Measurements from ENCODE around the gene KLHL33.

The KLHL33 gene, protein sequence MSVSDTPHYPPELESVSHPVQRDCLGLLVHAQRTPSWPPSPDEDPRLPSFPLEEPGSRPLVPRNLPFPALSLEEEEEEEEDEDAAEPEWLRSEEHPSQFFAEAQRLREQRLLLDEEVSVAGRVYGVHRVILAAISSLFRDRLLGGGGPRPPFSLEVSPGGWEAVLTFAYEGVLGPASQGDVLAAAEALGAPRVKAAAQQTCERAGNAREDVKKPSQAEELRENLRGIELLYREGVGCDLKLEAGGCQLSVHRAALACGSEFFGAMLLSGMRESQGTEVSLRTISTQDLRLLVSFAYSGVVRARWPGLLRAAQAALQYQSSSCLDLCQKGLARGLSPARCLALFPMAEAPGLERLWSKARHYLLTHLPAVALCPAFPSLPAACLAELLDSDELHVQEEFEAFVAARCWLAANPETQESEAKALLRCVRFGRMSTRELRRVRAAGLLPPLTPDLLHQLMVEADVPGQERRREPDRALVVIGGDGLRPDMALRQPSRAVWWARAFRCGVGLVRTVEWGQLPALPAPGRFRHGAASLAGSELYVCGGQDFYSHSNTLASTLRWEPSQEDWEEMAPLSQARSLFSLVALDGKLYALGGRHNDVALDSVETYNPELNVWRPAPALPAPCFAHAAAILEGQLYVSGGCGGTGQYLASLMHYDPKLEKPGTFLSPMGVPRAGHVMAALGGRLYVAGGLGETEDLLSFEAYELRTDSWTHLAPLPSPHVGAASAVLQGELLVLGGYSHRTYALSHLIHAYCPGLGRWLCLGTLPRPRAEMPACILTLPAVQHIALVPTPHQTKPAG

GRCh38 chr14:20435582-20436362 lies at the start of gene KLHL33:
Gene KLHL33 (minus strand): TSS chr14:20436166. CDS start chr14:20435811, 355 bp downstream.
- DNase-seq: no peak

DNA sequence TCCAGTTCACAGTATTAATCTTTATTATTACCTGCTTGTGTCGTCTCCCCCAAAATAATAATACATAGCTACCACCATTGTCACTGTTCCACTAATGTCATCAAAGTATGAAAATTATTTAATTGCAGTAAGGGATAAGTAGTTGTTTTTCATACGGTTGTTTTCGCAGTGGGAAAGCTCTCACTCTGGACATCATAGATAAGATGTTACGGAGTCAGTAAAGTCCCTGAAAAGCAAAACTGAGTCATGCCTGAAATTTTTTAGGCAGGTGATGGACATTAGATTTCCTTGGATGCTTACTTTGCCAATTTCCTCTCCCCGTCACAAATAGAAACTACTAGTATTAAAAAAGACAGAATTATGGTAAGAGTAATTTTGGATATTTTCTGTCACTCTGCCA lies 46.4 kb upstream of the KLHL33 start:
- no peak for DNase-seq

DNA sequence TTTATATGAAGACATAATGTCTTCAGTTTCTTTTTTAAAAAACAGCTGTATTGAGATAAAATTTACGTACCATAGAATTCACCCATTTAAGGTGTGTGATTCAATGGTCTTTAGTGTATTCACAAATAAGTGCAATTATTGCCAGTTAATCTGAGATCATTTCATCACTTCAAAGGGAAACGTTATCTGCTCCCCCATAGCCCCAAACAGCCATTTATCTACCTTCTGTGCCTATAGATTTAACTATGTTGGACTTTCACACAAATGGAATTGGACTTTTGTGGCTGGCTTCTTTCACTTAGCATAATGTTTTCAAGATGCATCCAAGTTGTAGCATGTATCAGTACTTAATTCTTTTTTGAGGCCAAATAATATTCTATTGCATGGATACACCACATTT lies 42.9 kb upstream of the KLHL33 start:
- DNase-seq: no peak

DNA sequence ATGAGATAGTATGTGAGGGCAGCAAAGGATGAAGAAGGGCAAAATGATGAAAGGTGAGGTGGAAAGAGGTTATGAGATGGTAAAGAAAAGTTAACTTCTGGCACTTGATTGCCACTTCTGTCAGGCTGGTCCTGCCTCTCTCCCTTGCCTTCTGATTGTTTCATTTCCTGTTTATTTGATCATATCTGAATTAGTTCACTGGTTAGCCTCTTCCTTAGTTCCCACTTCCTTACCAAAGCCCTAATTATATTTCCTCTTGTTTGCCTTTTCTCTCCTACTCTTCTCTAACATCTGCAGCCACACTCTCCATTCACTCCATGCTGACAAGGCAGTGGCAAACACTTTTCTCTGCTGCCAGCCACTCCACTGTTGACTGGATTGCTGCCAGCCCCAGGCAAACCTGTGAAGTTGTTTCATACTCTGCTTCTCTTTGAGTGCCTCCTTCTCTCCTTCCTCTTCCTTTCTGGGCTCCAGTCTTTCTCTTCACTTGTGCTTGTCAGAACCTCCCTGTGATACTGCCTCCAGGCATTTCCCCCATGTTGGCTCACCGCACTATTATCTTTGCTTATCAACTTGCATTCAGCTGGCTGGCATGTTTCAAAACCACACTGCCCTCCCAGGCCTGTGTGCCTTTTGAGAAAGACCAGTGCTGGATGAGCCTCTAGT lies 41.4 kb upstream of the KLHL33 start:
- DNase-seq: no peak

DNA sequence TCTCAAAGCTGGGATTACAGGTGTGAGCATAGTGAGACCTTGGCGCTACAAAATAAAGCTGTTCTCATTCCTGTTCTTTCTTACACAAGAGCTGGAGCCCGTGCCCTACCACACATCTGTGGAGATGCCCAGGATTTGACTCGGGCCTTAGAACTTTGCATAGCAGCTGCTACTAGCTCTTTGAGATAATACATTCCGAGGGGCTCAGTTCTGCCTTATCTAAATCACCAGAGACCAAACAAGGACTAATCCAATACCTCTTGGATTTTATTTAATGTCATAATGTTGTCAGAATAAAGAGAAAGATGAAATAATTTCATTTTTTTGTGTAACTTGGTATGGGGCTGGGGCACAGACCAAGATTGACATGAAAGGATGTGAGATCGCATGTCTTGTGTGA lies 40.8 kb upstream of the KLHL33 start:
- DNase-seq: no peak

DNA sequence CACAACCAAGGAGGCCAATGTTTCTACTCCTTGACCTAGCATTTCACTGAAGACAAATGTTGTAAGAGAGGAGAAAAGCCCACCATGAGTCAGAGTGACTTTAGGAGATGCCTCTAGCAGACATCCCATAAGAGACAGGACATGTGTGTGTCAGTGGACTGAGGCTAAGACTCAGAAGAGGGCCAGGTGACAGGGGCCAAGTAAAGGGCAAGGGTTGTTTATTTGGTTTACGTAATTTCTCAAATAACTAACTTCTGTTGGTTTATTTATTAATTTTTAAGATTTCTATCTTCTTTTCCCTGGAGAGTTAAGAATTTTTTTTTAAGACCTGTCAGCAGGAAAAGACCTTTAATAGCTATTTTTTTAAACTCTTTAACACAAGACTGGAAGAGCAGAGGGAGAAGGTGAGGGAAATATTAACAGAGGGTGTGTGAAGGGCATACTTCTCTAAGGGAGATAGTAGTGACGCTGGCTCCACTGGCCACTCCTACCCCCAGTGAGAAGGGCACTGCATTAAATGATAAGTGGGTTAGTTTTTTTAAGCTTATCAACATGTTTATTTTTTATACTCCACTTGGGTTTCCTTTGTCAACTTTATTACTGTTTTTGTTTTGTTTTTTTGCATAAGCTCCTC lies 36.7 kb upstream of the KLHL33 start:
- no peak for DNase-seq

GRCh38 chr14:20470603-20470901 lies 34.6 kb upstream of the KLHL33 start:
- no peak for DNase-seq

- no peak for DNase-seq
Measured at GRCh38 chr14:20469890-20470602, 34.1 kb upstream of the KLHL33 start.

DNA sequence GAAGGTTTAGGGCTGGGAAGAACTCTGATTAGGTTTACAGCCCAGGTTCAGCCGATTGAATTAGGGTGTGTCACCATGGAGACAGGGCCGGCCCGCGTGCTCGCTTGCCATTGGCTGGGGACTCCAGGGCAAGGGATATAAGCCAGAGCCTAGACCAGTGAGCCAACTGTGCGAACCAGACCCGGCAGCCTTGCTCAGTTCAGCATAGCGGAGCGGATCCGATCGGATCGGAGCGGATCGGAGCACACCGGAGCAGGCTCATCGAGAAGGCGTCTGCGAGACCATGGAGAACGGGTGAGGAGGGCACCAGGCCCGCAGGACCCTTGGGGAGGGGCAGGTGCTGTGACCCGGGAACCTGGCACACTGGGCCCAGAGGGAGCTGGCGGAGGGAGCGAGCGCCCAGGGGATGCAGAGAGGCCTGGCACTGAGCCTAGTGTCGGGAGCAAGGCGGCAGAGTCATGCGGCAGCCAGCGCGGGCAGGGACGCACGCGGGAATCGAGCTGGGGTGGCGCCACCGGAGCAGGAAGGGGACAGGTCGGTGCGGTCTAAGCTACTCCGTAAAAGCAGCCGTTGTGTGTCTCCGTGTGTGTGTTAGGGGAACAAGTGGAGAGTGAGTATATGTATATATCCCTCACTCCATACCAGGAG lies 33.4 kb upstream of the KLHL33 start, which contains the start of gene PNP:
Gene PNP, plus strand, starts transcription at position 165 of the 648 bp plus-strand sequence. Its CDS starts 119 bp downstream, at position 284.
- DNase-seq: peak; percentile 86

GRCh38 chr14:20468764-20469241 lies 32.8 kb upstream of the KLHL33 start:
- no peak for DNase-seq

- DNase-seq: peak; percentile 99
Measured at GRCh38 chr14:20461225-20462141, 25.5 kb upstream of the KLHL33 start, which contains the start of gene PIP4P1. Gene PIP4P1 (minus strand): TSS chr14:20461434. CDS start chr14:20461325, 109 bp downstream.

GRCh38 chr14:20460458-20461224 lies 24.7 kb upstream of the KLHL33 start:
- DNase-seq: no peak

DNA sequence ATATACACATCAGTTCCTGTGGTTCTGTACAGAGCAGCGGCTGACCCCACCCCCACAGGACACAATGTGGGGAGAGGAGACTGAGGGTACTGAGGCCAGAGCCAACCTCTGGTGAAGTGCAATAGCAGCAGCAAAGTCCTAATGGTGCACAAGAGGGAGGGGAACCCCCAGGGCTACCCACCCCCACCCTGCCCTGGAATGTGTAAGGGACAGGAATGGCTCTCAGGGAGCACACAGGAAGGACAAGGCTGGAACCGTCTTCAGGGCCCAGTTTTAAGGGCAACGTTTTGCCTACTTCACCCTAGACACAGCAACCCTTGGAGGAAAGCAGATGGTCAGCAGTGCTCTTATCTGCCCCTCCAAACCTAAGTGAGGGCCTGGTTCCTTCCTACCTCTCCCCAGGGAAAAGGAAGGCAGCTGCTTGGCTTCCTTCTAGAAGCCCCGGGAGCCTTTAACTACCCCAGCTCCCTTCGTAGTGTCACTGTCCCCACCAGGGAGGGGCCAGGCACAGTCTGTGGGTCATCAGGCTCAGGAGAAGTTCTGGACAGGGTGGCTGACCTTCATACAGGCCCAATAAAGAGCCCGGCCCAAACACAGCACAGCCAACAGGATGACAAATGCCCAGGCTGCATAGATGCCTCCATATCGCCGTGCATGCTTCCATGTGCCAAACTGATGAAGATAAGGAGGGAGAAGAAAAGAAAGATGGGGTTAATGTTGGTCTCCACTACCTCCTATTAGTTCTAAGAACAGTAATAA lies 22.2 kb upstream of the KLHL33 start:
- DNase-seq: no peak

DNA sequence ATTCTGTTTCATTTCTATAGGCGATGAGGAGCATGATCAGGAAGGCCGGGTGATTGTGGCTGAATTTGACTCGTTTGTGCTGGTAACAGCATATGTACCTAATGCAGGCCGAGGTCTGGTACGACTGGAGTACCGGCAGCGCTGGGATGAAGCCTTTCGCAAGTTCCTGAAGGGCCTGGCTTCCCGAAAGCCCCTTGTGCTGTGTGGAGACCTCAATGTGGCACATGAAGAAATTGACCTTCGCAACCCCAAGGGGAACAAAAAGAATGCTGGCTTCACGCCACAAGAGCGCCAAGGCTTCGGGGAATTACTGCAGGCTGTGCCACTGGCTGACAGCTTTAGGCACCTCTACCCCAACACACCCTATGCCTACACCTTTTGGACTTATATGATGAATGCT lies 21.0 kb upstream of the KLHL33 start:
- DNase-seq: no peak

DNA sequence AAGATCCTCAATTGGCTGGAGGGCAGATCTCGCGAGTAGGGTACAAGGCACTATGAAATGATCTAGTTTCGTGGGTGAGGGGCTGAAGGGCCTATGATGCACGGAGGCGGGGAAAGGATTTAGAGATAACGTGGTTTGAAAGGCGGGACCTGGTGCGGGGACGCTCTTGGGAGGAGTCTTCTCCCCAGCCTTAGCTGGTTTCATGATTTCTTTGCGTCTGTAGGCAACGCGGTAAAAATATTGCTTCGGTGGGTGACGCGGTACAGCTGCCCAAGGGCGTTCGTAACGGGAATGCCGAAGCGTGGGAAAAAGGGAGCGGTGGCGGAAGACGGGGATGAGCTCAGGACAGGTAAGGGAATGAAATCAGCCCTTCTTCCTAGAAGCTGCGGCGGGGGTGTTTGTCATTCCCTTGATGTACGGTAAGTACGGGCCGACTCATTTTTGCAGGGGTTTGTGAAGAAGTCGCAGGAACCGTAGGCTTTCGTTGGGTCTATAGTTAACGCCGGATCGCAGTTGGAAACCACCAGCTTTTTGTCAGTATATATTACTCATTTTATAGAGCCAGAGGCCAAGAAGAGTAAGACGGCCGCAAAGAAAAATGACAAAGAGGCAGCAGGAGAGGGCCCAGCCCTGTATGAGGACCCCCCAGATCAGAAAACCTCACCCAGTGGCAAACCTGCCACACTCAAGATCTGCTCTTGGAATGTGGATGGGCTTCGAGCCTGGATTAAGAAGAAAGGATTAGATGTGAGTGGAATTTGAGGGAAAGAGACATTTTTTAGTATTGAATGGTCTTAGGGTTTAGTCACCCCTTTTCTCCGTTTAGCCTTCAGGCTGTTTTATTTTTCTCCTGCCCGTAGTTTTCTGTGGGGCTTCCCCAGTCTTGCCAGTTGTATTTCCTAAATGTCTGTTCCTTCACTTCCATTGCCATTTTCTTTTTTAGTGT lies 19.7 kb upstream of the KLHL33 start:
- no peak for DNase-seq

DNA sequence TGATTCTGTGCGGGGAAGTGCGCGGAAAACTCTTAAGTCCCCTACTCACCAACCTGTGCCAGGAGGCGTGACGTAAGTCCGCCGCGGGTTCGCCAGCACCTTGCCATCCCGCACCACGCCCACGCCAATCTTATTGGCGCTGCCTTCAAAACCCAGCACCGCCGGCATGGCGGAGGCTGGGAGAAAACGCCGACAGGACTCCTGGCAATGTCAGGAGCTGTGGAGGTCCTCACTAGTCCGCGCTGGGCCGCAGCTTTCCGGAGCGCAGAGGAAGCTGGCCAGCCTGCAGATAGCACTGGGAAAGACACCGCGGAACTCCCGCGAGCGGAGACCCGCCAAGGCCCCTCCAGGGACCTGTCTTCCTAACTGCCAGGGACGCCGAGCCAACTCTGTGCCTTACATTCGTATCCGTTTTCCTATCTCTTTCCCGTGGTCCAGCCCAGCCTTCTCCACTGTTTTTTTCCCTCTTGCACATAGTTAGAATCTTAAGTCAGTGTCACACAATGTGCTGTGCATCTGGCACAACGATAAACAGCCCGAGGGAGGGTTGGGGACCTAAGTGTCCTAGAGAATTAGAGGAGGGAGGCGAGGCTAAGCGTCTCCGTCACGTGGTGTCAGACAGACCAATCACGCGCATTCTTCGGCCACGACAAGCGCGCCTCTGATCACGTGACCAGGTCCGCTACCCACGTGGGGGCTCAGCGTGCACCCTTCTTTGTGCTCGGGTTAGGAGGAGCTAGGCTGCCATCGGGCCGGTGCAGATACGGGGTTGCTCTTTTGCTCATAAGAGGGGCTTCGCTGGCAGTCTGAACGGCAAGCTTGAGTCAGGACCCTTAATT lies 18.8 kb upstream of the KLHL33 start, which contains the start of the genes APEX1 and OSGEP:
Gene APEX1, plus strand, starts transcription at position 711 of the 839 bp plus-strand sequence. CDS start 420 bp downstream, outside the sequence.
Gene OSGEP, minus strand, starts transcription at position 297 of the 839 bp plus-strand sequence. Its CDS starts 129 bp downstream, at position 168.
- DNase-seq: peak; percentile 96
